Transverse colon (tissue), 3 donors: ENCODE measurements around the gene TGFBR2.

Experiments
- CTCF ChIP-seq, 5 experiments: fragments of 200-600 bp in 3 of 5; fragments of 450-650 bp in 2 of 5; sonication (generic) in 3 of 5; IDR thresholded peaks; 1 replicate in 2 of 5; 2 replicates in 3 of 5; pipeline ENCODE4 v1.5.1; 2016 to 2017; ENCODE audit warnings: antibody characterized with exemption in 5 of 5, inconsistent platforms in 3 of 5, mild to moderate bottlenecking in 2 of 5, moderate library complexity in 1 of 5
- POLR2A ChIP-seq: fragments of 450-650 bp; IDR thresholded peaks from one replicate; pipeline ENCODE4 v1.6.1; 2016; ENCODE audit warnings: antibody characterized with exemption, mild to moderate bottlenecking, moderate library complexity

- TF ChIP-seq CTCF (IDR thresholded peaks at IDR 0.05), result no peak
- no peak for TF ChIP-seq POLR2A
Measured at GRCh38 chr3:30741889-30742288, 135.5 kb downstream of the TGFBR2 start.
